HG03521 (cell line): ENCODE results near the gene RTN4R.

ENCODE experiments used
- ATAC-seq: cut with Tn5 transposase; IDR thresholded peaks from one replicate; pipeline ENCODE4 v1.9.1; 2021; ENCODE audit warnings: mild to moderate bottlenecking, moderate library complexity; ENCODE audit not compliant: unreplicated experiment

Gene RTN4R

DNA sequence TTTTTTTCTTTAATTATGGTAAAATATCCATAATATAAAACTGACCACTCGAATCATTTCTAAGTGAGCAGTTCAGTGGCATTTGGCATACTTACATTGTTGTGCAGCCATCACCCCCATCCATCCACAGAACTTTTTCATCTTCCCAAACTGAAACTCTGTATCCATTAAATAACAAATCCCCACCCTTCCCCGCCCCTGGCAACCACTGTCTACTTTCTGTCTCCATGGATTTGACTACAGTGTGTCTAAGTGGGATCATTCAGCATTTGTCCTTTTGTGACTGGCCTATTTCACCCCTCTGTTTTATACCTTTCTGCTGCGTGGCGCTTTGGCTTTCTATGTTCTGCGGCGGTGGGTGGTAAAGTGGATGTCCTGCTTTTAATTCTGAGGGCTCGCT lies 49.1 kb downstream of the RTN4R start:
- no peak for ATAC-seq

DNA sequence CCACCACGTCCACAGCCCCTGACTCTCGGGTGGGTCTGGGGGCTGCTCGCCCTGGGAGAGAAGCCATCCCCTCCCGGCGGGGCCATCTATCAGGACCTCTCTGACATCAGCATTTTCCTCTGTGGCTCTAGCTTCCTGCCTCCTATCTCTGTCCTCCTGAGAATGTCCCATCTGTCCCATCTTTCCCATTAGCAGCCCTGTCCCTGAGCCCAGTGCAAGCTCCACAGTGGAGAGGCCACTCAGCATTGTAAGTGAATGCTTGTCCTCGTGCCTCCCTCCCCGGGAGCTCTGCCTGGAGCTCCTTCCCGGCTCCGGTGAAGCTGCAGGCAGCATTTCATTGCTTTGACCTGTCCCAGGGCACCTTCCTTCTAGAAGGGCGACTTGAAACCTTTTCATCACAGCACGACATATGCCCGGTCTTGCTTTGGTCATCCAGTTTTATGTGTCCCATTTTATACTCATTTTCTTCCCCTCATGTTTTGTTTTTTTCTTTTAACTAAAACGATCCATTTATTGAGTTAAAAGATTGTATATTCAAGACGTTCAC lies 49.7 kb downstream of the RTN4R start:
- ATAC-seq, result no peak

DNA sequence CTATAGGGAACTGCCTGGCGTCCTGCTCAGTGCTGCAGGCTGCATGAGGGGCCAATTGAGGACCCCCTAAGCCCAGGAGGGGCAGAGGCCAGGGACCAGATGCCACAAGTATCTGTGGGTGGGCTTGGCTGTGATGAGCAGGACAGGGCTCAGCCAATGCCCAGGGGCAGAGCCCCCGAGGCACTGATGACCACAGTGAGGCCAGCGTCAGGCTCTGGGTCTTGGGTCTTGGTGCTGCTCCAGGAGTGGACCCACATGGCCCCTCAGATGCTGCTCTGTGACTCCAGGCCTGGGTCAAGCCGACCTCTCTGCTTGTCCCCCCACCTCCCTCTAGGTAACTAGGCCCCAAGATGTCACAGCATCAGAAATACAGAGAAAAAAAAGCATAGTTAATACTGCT lies 50.6 kb downstream of the RTN4R start:
- ATAC-seq, result no peak

- ATAC-seq, result no peak
Observed at GRCh38 chr22:20216863-20217499, 51.1 kb downstream of the RTN4R start.

DNA sequence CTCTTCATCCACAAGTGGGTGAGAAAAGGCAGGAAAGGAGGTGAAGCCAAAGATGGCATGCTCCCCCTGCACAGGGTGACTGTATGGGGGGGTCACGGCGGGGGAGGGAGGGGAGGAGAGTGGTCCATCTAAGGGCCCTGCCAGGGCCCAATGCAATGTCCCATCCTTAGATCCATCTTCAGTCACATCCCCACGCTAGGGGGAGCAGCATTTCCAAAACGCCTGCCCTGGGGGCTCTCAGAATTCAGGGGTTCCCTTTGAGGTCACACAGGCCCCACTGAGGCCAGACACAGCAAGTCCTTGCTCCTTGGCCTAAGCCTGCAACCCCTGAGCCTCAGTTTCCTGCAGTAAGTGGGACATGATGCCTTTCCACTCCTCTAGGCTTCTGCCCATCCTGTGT lies 52.4 kb downstream of the RTN4R start:
- no peak for ATAC-seq

DNA sequence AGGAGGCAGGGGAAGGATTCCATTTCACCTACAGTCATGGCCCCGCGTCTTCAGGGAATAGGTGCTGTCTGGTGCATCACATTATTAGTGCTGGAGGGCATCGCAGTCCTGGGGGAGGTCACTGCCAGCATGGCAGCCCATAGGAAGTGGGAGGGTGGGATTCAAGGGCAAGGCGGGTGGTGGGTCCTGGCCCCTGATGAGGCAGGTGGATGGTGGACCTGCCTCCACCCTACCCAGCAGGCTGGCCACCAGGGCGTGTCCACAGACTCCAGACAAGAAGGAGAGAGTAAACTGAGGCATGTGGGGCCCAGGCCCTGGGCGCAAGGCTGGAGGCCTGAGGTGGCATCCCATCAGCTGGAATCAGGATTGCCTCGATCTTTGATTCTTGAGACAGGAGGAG lies 53.3 kb downstream of the RTN4R start:
- ATAC-seq, result no peak

GRCh38 chr22:20213833-20214708 lies 54.0 kb downstream of the RTN4R start:
- no peak for ATAC-seq

DNA sequence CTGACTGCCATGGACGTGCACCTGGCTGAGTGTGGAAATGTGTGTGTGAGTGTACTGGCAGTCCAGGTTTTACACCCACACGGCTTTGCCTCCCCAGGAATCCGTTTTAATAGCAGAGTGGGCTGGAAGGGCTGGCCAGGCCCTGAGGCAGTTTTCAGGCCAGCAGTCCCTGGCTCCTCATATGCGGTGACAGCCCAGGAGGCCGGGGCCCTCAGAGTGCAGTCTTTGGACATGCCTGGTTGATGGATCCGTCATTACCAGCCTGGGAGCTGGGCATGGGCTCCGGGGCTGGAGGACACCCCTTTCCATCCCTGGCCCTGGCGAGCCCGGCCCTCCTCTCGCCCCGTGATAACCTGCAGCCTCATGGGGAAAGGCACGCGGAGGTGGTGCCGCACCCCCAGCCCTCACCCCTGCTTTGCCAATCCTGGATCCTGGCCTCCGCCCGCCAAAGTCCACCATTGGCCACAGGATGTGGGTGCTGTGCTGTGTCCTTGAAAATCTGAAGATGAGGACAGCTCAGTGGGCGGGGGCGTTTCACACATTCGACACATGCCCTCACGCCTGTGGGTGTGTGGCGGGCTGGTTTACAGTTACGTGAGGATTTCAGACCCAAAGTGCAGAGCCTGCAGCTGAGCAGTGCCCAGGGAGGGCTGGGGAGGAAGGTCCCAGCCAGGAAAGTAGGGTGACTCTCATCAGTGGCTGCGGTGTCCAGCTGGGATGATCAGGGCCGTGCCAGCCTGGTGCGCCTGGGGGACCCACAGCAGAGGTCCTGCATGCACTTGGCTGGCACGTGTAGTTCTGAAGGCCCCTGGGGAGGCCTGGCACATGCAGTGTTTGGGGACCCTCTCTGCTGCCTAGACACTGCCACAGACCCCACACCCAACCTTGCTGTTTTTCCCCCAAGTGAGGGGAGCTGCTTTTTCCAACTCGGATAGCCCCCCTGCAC lies 55.1 kb downstream of the RTN4R start:
- ATAC-seq, result no peak

GRCh38 chr22:20211997-20212753 lies 55.9 kb downstream of the RTN4R start:
- no peak for ATAC-seq

DNA sequence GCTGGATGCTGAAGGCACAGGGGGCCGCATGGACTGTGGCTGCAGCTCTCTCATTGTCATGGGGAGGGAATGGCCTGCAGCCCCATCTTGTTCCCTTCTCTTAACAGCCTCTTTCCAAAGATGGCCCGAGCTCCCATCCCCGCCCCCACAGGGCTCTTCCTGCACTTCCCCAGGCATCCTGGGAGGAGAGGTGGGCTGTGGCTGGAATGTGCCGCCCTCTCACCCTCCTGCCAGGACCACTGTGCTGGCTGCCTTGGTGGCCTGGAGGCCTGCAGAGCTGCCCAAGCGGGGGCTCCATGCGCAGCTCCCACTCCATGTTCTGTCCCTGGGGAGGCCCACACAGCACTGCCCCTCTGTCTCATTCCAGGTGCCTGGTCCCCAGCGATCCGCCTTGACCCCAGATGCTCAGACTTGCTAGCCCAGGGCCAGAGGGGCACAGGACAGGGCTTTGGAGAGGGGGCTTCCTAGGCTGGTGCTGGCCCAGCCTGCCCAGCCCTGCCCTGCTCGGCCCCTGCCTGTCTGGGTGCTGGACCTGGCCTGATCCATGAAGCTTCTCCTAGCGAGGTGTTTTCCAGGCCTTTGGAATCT lies 56.6 kb downstream of the RTN4R start:
- no peak for ATAC-seq

DNA sequence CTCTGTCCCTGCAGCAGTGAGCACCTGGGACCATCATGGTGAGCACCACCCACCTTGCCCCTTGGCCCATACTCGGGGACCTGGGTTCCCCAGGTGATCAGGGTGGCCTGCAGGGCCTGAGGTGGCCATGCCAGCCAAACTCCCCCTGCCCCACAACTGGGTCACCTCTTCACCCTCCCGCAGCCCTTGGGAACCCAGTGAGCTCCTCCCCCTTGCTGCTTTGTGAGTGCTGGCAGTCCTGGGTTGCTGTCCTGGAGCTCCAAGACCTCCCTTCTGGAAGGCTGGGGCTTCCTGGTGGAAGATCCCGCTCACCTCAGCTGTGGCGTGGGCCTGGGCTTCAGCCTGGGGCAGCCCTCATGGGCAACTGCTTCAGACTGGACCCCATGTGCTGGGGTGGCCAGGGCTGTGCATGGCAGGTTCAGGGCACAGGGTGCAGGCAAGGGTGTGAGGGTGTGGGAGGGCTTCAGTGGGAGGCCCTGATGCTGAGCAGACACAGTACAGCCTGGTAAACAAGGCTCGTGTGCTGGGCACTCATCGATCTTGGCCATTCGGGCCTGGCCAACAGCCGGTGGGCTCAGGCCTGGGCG lies 57.6 kb downstream of the RTN4R start:
- ATAC-seq, result no peak

GRCh38 chr22:20209761-20210250 lies 58.3 kb downstream of the RTN4R start:
- ATAC-seq, result no peak

DNA sequence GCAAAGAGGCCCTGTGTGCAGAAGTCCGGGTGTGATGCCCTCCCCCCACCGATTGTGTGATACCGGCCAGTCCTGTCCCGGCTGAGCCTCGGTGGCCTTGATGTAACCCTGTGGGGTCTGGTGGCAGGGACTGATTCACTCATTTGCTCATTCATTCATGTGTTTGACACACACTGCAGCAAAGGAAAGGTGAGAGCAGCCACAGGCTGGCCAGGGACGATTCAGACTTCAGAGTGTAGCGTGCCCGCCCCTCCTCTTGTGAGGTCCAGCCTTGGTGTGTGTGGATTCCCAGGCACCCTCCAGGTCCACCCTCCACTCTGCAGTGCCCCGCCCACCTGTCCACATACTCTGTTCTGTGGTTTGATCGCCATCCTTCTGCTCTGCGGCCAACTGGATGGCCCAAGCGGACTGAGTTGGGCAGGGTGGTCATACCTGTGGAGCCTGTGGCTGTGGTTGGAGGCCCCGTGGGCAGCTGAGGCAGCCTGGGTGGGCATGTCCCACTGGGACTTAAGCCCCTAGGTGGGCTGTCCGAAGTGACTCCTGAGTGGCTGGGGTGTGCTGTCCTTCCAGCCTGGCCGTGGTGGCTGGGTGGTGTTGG lies 59.3 kb downstream of the RTN4R start:
- ATAC-seq, result no peak

GRCh38 chr22:20207277-20208025 lies 60.7 kb downstream of the RTN4R start:
- no peak for ATAC-seq

DNA sequence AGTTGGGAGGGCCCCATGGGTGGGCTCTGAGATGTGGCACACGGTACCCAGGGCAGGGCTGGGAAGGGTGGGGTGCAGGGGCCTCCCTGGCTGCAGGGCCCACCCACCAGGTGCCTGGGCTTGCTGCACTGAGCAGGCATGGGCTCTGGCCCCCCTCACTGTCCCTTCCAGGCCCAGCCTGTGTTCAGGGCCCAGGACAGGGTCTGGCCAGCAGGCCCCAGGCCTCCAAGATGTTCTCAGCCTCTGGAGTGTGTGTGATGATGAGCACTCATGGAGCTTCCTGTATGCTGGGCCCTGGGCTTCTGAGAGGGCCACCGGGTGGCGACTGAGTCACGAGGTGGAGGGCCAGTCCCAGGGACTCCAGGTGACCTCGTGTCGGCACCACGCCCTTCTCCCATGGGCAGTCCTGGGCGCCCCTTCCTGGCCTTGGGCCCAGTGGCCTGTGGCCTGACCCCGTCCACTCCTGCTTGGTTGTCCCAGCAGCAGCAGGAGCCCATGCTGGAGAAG lies 61.4 kb downstream of the RTN4R start:
- no peak for ATAC-seq

DNA sequence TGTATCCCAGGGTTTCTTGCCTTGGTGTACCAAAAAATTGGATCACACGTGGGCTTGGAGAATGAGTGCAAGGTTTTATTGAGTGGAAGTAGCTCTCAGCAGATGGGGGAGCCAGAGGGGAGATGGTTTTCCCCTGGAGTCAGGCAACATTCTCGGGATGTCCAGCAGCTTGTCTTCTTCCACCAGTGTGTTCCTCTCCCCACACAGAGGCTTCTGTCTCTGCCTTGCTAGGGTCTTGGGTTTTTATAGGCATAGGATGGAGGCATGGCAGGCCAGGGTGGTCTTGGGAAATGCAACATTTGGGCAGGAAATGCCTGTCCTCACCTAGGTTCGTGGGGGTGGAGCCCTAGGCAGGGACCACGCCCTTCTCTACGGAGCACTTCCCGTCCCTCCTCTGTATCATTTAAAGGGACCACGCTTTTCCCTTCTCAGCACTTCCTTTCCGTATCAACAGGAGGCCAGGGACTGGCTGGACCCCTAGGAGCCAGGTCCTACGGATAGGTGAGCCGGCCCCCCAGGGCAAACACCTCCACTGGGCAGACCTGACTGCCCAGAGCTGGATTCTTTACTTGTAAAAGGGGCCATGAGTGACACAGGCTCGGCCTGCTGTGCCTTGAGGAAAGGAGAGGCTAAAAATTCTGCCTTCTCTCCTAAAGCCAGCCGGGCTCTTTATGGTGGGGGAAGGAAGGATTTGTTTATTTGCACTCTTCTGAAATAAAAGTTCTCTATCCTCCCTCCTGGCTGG lies 62.0 kb downstream of the RTN4R start:
- ATAC-seq, result no peak

DNA sequence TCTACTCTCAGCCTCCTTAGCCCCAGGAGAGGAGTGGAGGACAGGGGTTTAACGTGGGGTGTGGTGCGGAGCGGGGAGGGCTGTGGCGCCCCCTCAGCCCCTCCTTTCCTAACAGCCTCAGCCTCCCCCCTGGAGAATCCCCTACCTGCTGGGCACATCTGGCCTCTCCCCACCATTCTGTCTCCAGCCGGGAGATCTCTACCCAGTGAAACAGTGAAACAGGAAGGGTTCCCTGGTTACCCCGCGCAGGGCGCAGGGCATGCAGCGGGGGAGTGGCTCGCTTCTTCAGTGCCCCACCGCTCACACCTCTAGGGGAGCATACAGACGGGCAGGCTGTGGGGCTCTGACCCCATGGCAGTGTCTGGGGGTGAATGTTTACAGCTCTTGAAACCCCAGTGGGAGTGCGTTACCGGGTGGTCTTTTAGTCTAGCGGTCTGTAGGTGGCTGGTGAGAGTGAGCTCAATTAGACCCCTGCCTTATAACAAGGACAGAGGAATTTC lies 62.6 kb downstream of the RTN4R start:
- ATAC-seq, result no peak
